Sigmoid colon (tissue), 7 donors: ENCODE measurements around the gene KLHL8. TPM values are rescaled to one million over a fixed set of nuclear protein-coding genes. Genes with fewer than 3 reads are reported as not detected.
A peak's percentile ranks its signal among the peaks of the same experiment; 100 is the strongest.

Experiments
- DNase-seq: peaks from one replicate; pipeline ENCODE4 v3.0.0-alpha.2; 2019
- H3K27ac ChIP-seq, 4 donors: fragments of 200-600 bp; sonication (generic); one replicate each; pipeline ENCODE4 v1.5.1; 2016 to 2019; ENCODE audit warnings: mild to moderate bottlenecking in 1 of 4
- H3K27me3 ChIP-seq, 3 donors: fragments of 200-600 bp; sonication (generic); one replicate each; pipeline ENCODE4 v1.5.1; 2019; ENCODE audit warnings: mild to moderate bottlenecking in 1 of 3
- H3K36me3 ChIP-seq, 4 donors: fragments of 200-600 bp; sonication (generic); one replicate each; pipeline ENCODE4 v1.5.1; 2016 to 2019
- H3K4me1 ChIP-seq, 4 donors: fragments of 200-600 bp; sonication (generic); one replicate each; pipeline ENCODE4 v1.5.1; 2017 to 2019
- H3K4me3 ChIP-seq, 4 donors: fragments of 200-600 bp; sonication (generic); one replicate each; pipeline ENCODE4 v1.5.1; 2017 to 2019; ENCODE audit warnings: mild to moderate bottlenecking in 2 of 4, moderate library complexity in 1 of 4
- H3K9me3 ChIP-seq, 4 donors: fragments of 200-600 bp in 3 of 4; sonication (generic) in 3 of 4; one replicate each; pipeline versions ENCODE4 v1.5.1 to v1.6.1; 2013 to 2019
- EP300 ChIP-seq, 4 donors: sonication (generic); formaldehyde crosslinking; IDR thresholded peaks; one replicate each; pipeline ENCODE4 v1.6.1; 2017; ENCODE audit warnings: antibody characterized with exemption in 4 of 4
- POLR2A ChIP-seq, 2 donors: fragments of 450-650 bp; IDR thresholded peaks; one replicate each; pipeline ENCODE4 v1.6.1; 2016; ENCODE audit warnings: antibody characterized with exemption in 2 of 2, mild to moderate bottlenecking in 2 of 2, moderate library complexity in 2 of 2
- POLR2AphosphoS5 ChIP-seq, 4 donors: sonication (generic); formaldehyde crosslinking; IDR thresholded peaks; one replicate each; pipeline ENCODE4 v1.6.1; 2017; ENCODE audit warnings: antibody characterized with exemption in 4 of 4
- WGBS, 2 donors: extraction: QIAGEN DNeasy Blood & Tissue Kit; methylation state at CpG; one replicate each; pipeline ENCODE4 v1.1.7; 2013; 5-methylcytosine and 5-hydroxymethylcytosine counted together
- intact Hi-C: fragments of 100-400 bp; cut with DNase I; formaldehyde crosslinking; loops from one replicate; pipeline ENCODE4 v1.15.1; 2023
- polyA plus RNA-seq, 3 donors: library from polyadenylated mRNA; stranded (reverse); fragments of 200-250 nt; gene quantifications; one replicate each; pipeline ENCODE4 v1.2.3, GENCODE V29; 2013
- total RNA-seq, 4 donors: library from RNA; depleted of rRNA; stranded (reverse); fragments of >200 nt; gene quantifications; one replicate each; pipeline ENCODE4 v1.1.0, GENCODE V29; 2016
- TF ChIP-seq, protein P1 (sequence below), 4 experiments: fragments of 450-650 bp in 3 of 4; fragments of 200-600 bp in 1 of 4; IDR thresholded peaks; one replicate each; pipeline ENCODE4 v1.5.1; 2016 to 2019; ENCODE audit warnings: antibody characterized with exemption in 4 of 4, mild to moderate bottlenecking in 3 of 4, moderate library complexity in 2 of 4
- donor health status: healthy with polysubstance abuse.
- donor health status: Bipolar disorder and iron deficiency.
- donor health status: healthy.

KLHL8 gene
- total and polyA plus RNA-seq, 7 donors: 6.4 to 21.4 (median 9.6) TPM

DNA sequence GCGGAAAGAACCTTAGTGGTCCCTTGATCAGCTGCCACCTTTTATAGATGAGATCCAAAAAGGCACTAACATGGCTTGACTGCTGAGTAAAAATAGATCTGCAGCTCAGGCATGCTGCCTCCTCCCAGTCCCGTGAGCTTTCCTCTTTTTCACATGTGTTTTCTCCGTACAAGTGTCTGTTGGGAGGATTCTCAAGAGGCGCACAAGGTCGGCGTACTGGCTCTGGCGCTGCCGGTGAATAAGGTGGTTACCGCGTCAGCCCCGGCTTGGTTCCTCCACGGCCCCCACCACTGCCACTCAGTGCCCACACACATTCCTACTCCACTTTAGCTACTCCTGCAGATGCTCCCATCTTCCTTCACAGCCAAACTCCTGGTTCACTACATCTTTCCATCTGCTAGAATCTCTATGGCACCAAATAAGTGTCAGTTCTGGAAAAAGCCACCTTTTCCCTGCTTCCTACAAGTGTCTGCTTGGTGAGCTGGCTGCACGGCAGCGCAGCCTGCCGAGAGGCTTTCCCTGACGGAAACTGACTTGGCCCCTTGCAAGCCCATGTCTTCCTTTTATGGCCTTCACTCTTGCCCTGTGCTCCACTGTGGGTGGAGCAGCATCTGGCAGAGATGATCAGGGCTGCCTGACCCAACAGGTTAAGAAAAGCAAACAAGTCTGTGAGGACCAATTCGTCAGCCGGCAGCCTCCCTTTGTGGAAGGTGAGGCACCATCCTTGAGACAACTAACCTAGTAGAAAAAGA is 99.8 kb downstream of the KLHL8 start:
- no peaks in the 10 kb centered on the region for H3K27me3 ChIP-seq
- DNase-seq: peak; percentile 88
- H3K36me3 ChIP-seq: peaks cover 6 to 25% (median 13%) of the 10 kb centered on the region in 4 donors
- no peak for TF ChIP-seq EP300 (IDR thresholded peaks at IDR 0.05)
- TF ChIP-seq, protein P1, sequence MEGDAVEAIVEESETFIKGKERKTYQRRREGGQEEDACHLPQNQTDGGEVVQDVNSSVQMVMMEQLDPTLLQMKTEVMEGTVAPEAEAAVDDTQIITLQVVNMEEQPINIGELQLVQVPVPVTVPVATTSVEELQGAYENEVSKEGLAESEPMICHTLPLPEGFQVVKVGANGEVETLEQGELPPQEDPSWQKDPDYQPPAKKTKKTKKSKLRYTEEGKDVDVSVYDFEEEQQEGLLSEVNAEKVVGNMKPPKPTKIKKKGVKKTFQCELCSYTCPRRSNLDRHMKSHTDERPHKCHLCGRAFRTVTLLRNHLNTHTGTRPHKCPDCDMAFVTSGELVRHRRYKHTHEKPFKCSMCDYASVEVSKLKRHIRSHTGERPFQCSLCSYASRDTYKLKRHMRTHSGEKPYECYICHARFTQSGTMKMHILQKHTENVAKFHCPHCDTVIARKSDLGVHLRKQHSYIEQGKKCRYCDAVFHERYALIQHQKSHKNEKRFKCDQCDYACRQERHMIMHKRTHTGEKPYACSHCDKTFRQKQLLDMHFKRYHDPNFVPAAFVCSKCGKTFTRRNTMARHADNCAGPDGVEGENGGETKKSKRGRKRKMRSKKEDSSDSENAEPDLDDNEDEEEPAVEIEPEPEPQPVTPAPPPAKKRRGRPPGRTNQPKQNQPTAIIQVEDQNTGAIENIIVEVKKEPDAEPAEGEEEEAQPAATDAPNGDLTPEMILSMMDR (IDR thresholded peaks at IDR 0.05): no peak
- peak; percentile 19 to 61 for TF ChIP-seq POLR2A (IDR thresholded peaks at IDR 0.05)
- peak; percentile 70 to 82 (median 76) for TF ChIP-seq POLR2AphosphoS5 (IDR thresholded peaks at IDR 0.05)
- intact Hi-C loops: loop anchor here (2.0 to 5.0 kb wide), 4 partner anchors 38 to 186 kb away; partner anchors contain the start of gene AFF1
- H3K9me3 ChIP-seq: no peaks in the 10 kb centered on the region
- H3K27ac ChIP-seq: peak overlapping the region; percentile 86 to 88 (median 86)
- peak overlapping the region; percentile 20 to 44 (median 38) for H3K4me3 ChIP-seq
- peaks cover 0 to 76% (median 61%) of the 10 kb centered on the region in 4 donors for H3K4me1 ChIP-seq
- WGBS, 2 donors: 67 to 80% methylated on average over 18 of the region's 18 CpGs

DNA sequence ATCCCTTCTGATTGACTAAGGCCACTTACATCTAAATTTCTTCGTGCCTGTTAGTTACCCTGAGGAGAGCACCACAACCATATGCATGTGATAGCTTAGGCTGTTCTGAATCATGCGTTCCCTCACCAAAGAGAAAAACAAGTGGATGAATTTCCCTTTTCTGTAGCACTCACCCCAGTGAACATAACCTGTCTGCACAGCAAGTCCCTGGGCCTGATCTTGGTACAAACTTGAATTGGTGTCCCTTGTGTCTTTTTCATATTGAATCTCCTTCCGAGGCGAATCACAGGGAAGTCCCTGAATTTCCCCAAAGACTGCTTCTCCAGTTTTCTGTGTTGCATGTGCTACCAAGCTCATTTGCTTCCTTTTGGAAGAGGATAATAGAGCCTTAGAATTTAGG is 100.4 kb downstream of the KLHL8 start:
- TF ChIP-seq, protein P1 (IDR thresholded peaks at IDR 0.05): no peak
- no peak for TF ChIP-seq EP300 (IDR thresholded peaks at IDR 0.05)
- TF ChIP-seq POLR2A (IDR thresholded peaks at IDR 0.05): no peak
- TF ChIP-seq POLR2AphosphoS5 (IDR thresholded peaks at IDR 0.05): no peak

DNA sequence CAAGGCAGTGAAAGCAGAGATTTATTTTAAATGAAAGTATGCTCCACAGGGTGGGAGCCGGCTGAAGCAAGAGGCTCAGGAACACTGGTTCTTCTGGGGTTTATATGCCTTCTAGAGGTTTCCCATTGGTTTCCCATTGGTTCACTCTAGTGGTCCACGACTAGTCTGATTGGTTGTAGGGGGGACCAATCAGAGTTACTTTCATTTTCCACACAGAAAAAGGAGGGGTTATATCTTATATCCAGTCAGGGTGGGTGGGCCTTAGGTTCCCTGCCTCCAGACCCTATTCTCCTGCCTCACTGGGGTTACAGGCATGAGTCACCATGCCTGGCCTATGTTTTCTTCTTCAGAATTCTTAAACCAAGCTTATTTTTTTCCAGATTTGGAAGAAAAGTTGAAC is 101.6 kb downstream of the KLHL8 start:
- peak overlapping the region; percentile 86 to 88 (median 86) for H3K27ac ChIP-seq
- intact Hi-C loops: no loop called here
- TF ChIP-seq POLR2A (IDR thresholded peaks at IDR 0.05) (no peak), POLR2AphosphoS5 (IDR thresholded peaks at IDR 0.05) (peak in 1 of 4 donors; percentile 14)
- no peak for DNase-seq
- H3K4me1 ChIP-seq: peaks cover 0 to 75% (median 61%) of the 10 kb centered on the region in 4 donors
- no peaks in the 10 kb centered on the region for H3K9me3 ChIP-seq
- WGBS, 2 donors: 92 to 95% methylated on average over 2 of the region's 2 CpGs
- peaks cover 16 to 32% (median 22%) of the 10 kb centered on the region in 4 donors for H3K36me3 ChIP-seq
- peak overlapping the region in 1 of 4 donors; percentile 40 for H3K4me3 ChIP-seq
- no peaks in the 10 kb centered on the region for H3K27me3 ChIP-seq

More for the DNA sequence above, 100.4 kb downstream of the KLHL8 start:
- Histone ChIP-seq H3K27ac (peak overlapping the region; percentile 86 to 88 (median 86)), H3K4me3 (peak overlapping the region; percentile 20 to 44 (median 38)), H3K4me1 (peaks cover 0 to 76% (median 61%) of the 10 kb centered on the region in 4 donors), H3K27me3 (no peaks in the 10 kb centered on the region), H3K9me3 (no peaks in the 10 kb centered on the region), H3K36me3 (peaks cover 10 to 25% (median 14%) of the 10 kb centered on the region in 4 donors)
- intact Hi-C loops: loop anchor here (2.0 to 5.0 kb wide), 4 partner anchors 38 to 185 kb away; partner anchors contain the start of gene AFF1
- 83 to 85% methylated on average over 4 of the region's 4 CpGs for WGBS, 2 donors
- no peak for DNase-seq

DNA sequence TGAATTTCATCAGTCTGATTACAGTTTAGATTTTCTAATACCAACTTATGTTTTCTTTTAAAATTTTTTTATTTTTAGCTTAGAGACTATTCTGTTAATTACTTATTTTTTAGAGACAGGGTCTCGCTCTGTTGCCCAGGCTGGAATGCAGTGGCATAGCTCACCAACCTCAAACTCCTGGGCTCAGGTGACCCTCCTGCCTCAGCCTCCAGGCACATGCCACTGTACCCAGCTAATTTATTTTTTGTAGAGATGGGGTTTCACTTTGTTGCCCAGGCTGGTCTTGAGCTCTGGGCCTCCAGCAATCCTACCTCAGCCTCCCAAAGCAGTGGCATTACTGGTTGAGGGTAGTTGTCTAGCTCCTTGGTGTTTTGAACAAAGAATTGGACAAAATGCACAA is 102.0 kb downstream of the KLHL8 start:
- TF ChIP-seq EP300 (IDR thresholded peaks at IDR 0.05) (no peak), POLR2A (IDR thresholded peaks at IDR 0.05) (no peak), POLR2AphosphoS5 (IDR thresholded peaks at IDR 0.05) (no peak)
- TF ChIP-seq, protein P1 (IDR thresholded peaks at IDR 0.05): no peak
- H3K4me3 ChIP-seq: no peak overlapping the region
- H3K4me1 ChIP-seq: peaks cover 0 to 71% (median 59%) of the 10 kb centered on the region in 4 donors
- no peaks in the 10 kb centered on the region for H3K27me3 ChIP-seq
- WGBS, 2 donors: 98 to 100% methylated on average over 1 of the region's 1 CpG
- intact Hi-C loops: no loop called here
- H3K27ac ChIP-seq: peak overlapping the region; percentile 86 to 88 (median 86)
- DNase-seq: no peak
- no peaks in the 10 kb centered on the region for H3K9me3 ChIP-seq
- peaks cover 16 to 35% (median 23%) of the 10 kb centered on the region in 4 donors for H3K36me3 ChIP-seq

DNA sequence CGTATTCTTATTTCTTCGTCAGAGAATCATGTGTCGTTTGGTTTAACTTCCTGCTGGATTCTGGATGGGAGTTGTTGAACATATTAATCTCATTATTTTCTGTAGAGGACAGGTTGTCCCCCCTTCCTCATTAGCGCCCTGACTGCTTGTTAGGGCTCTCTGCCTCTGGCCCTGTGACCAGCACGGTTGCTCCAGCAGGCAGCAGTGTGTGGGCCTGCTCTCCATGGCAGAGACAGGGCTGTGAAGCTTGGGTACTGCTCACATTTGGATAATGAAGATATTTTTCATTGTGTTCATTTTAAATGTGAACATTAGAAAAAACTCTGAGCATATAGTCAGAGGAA is 102.7 kb downstream of the KLHL8 start:
- Histone ChIP-seq H3K9me3 (no peaks in the 10 kb centered on the region), H3K27ac (peak overlapping the region; percentile 86 to 88 (median 86)), H3K4me1 (peaks cover 0 to 63% (median 56%) of the 10 kb centered on the region in 4 donors), H3K4me3 (no peak overlapping the region), H3K36me3 (peaks cover 17 to 42% (median 27%) of the 10 kb centered on the region in 4 donors), H3K27me3 (no peaks in the 10 kb centered on the region)
- DNase-seq: no peak
- no peak for TF ChIP-seq POLR2A (IDR thresholded peaks at IDR 0.05)
- no peak for TF ChIP-seq EP300 (IDR thresholded peaks at IDR 0.05)
- TF ChIP-seq, protein P1 (IDR thresholded peaks at IDR 0.05): no peak
- TF ChIP-seq POLR2AphosphoS5 (IDR thresholded peaks at IDR 0.05): no peak
- 89 to 93% methylated on average over 5 of the region's 5 CpGs for WGBS, 2 donors
- intact Hi-C loops: no loop called here
